HEK293 (cell line): ENCODE data around the gene IQCE.

ENCODE experiments used
- CTCF ChIA-PET: fragments of 350-600 bp; formaldehyde crosslinking; extraction: SDS; loops from one replicate; lab custom pipeline; 2021; ENCODE audit warnings: antibody characterized with exemption; lab: Yijun Ruan, JAX
- POLR2A ChIA-PET: fragments of 300-600 bp; formaldehyde crosslinking; extraction: SDS; loops from one replicate; lab custom pipeline; 2020; ENCODE audit warnings: antibody characterized with exemption, inconsistent platforms; lab: Yijun Ruan, JAX
- H3K27ac ChIP-seq: fragments of 200-500 bp; sonication (Bioruptor generic); 2 replicates; pipeline ENCODE4 v1.5.1; 2014; ENCODE audit warnings: low read depth, low read length, control low read depth, inconsistent platforms; ENCODE audit errors: extremely low read depth
- H3K36me3 ChIP-seq, 2 experiments: fragments of 200-500 bp in 1 of 2; sonication (Bioruptor generic) in 1 of 2; 1 replicate in 1 of 2; 2 replicates in 1 of 2; pipeline ENCODE4 v1.5.1; 2014 to 2017; ENCODE audit warnings: inconsistent platforms in 2 of 2, low read length in 2 of 2; ENCODE audit not compliant: control insufficient read depth in 2 of 2, insufficient read depth in 1 of 2
- H3K4me1 ChIP-seq: fragments of 200-500 bp; sonication (Bioruptor generic); 2 replicates; pipeline ENCODE4 v1.5.1; 2014; ENCODE audit warnings: mild to moderate bottlenecking, low read length, inconsistent platforms; ENCODE audit not compliant: control insufficient read depth, insufficient read depth
- H3K4me3 ChIP-seq: 2 replicates; pipeline ENCODE4 v1.5.1; 2011; ENCODE audit warnings: low read depth, mild to moderate bottlenecking, control low read depth, low read length, moderate library complexity
- H3K9me3 ChIP-seq: fragments of 200-500 bp; sonication (Bioruptor generic); 2 replicates; pipeline ENCODE4 v1.5.1; 2014; ENCODE audit warnings: low read depth, low read length, inconsistent platforms; ENCODE audit not compliant: control insufficient read depth, insufficient read depth
- CTCF ChIP-seq: fragments of 450-650 bp; formaldehyde crosslinking; IDR thresholded peaks from 2 replicates; pipeline ENCODE4 v1.5.1; 2016; ENCODE audit warnings: missing biosample characterization, missing genetic modification characterization
- FEZF1 ChIP-seq: fragments of 450-650 bp; formaldehyde crosslinking; IDR thresholded peaks from 2 replicates; pipeline ENCODE4 v1.5.1; 2016; ENCODE audit warnings: missing biosample characterization, missing genetic modification characterization
- GFI1B ChIP-seq: fragments of 450-650 bp; formaldehyde crosslinking; IDR thresholded peaks from 2 replicates; pipeline ENCODE4 v1.5.1; 2016; ENCODE audit warnings: missing biosample characterization, missing genetic modification characterization
- GLI4 ChIP-seq: fragments of 450-650 bp; formaldehyde crosslinking; IDR thresholded peaks from 2 replicates; pipeline ENCODE4 v1.5.1; 2016; ENCODE audit warnings: missing biosample characterization, missing genetic modification characterization
- KLF1 ChIP-seq: fragments of 450-650 bp; formaldehyde crosslinking; IDR thresholded peaks from 2 replicates; pipeline ENCODE4 v1.5.1; 2016; ENCODE audit warnings: missing biosample characterization, missing genetic modification characterization
- SP7 ChIP-seq: fragments of 450-650 bp; formaldehyde crosslinking; IDR thresholded peaks from 2 replicates; pipeline ENCODE4 v1.5.1; 2016; ENCODE audit warnings: missing biosample characterization, missing genetic modification characterization
- ZBTB8A ChIP-seq: fragments of 450-650 bp; formaldehyde crosslinking; IDR thresholded peaks from 2 replicates; pipeline ENCODE4 v1.5.1; 2016; ENCODE audit warnings: missing biosample characterization, missing genetic modification characterization
- ZFP37 ChIP-seq: fragments of 450-650 bp; formaldehyde crosslinking; IDR thresholded peaks from 2 replicates; pipeline ENCODE4 v1.5.1; 2016; ENCODE audit warnings: missing biosample characterization, missing genetic modification characterization
- ZFP69B ChIP-seq: fragments of 450-650 bp; formaldehyde crosslinking; IDR thresholded peaks from 2 replicates; pipeline ENCODE4 v1.5.1; 2016; ENCODE audit warnings: missing biosample characterization, missing genetic modification characterization
- ZNF121 ChIP-seq: fragments of 450-650 bp; formaldehyde crosslinking; IDR thresholded peaks from 2 replicates; pipeline ENCODE4 v1.5.1; 2016; ENCODE audit warnings: missing biosample characterization, missing genetic modification characterization
- ZNF157 ChIP-seq: fragments of 450-650 bp; formaldehyde crosslinking; IDR thresholded peaks from 2 replicates; pipeline ENCODE4 v1.5.1; 2016; ENCODE audit warnings: missing biosample characterization, missing genetic modification characterization
- ZNF239 ChIP-seq: fragments of 450-650 bp; formaldehyde crosslinking; IDR thresholded peaks from 2 replicates; pipeline ENCODE4 v1.5.1; 2016; ENCODE audit warnings: missing biosample characterization, missing genetic modification characterization
- ZNF266 ChIP-seq: fragments of 450-650 bp; formaldehyde crosslinking; IDR thresholded peaks from 2 replicates; pipeline ENCODE4 v1.5.1; 2016; ENCODE audit warnings: missing biosample characterization, missing genetic modification characterization, low read depth
- ZNF274 ChIP-seq, 2 experiments: fragments of 200-500 bp in 1 of 2; fragments of 450-650 bp in 1 of 2; sonication (Bioruptor generic) in 1 of 2; formaldehyde crosslinking in 1 of 2; IDR thresholded peaks; 2 replicates each; pipeline versions ENCODE4 v1.5.1 to v1.6.1; 2014 to 2016; ENCODE audit warnings: borderline replicate concordance in 1 of 2, inconsistent platforms in 1 of 2, low read length in 1 of 2, missing biosample characterization in 1 of 2, missing genetic modification characterization in 1 of 2
- ZNF280D ChIP-seq: fragments of 450-650 bp; formaldehyde crosslinking; IDR thresholded peaks from 2 replicates; pipeline ENCODE4 v1.5.1; 2016; ENCODE audit warnings: missing biosample characterization, missing genetic modification characterization
- ZNF335 ChIP-seq: fragments of 450-650 bp; formaldehyde crosslinking; conservative IDR thresholded peaks from 2 replicates; pipeline ENCODE4 v1.5.1; 2016; ENCODE audit warnings: missing biosample characterization, missing genetic modification characterization
- ZNF350 ChIP-seq: fragments of 450-650 bp; formaldehyde crosslinking; IDR thresholded peaks from 2 replicates; pipeline ENCODE4 v1.5.0; 2017; ENCODE audit warnings: missing biosample characterization, mild to moderate bottlenecking, missing genetic modification characterization
- ZNF426 ChIP-seq: fragments of 450-650 bp; formaldehyde crosslinking; IDR thresholded peaks from 2 replicates; pipeline ENCODE4 v1.5.1; 2017; ENCODE audit warnings: missing biosample characterization, missing genetic modification characterization, mild to moderate bottlenecking, inconsistent platforms, moderate library complexity
- ZNF544 ChIP-seq: fragments of 450-650 bp; formaldehyde crosslinking; IDR thresholded peaks from 2 replicates; pipeline ENCODE4 v1.5.0; 2017; ENCODE audit warnings: missing biosample characterization, missing genetic modification characterization
- ZNF555 ChIP-seq: fragments of 450-650 bp; formaldehyde crosslinking; conservative IDR thresholded peaks from 2 replicates; pipeline ENCODE4 v1.5.1; 2017; ENCODE audit warnings: missing biosample characterization, mild to moderate bottlenecking, missing genetic modification characterization, inconsistent platforms
- ZNF585B ChIP-seq: fragments of 450-650 bp; formaldehyde crosslinking; IDR thresholded peaks from 2 replicates; pipeline ENCODE4 v1.5.1; 2016; ENCODE audit warnings: missing biosample characterization, missing genetic modification characterization
- ZNF660 ChIP-seq: fragments of 450-650 bp; IDR thresholded peaks from 2 replicates; pipeline ENCODE4 v1.5.1; 2018; ENCODE audit warnings: missing biosample characterization, mild to moderate bottlenecking, missing genetic modification characterization
- ZSCAN5A ChIP-seq: fragments of 450-650 bp; formaldehyde crosslinking; IDR thresholded peaks from 2 replicates; pipeline ENCODE4 v1.5.1; 2016; ENCODE audit warnings: missing biosample characterization, missing genetic modification characterization
- TF ChIP-seq, protein P1 (sequence below): fragments of 450-650 bp; formaldehyde crosslinking; IDR thresholded peaks from 2 replicates; pipeline ENCODE4 v1.5.1; 2016; ENCODE audit warnings: missing biosample characterization, missing genetic modification characterization
- TF ChIP-seq, protein P2 (sequence below): sonication (generic); formaldehyde crosslinking; IDR thresholded peaks from 2 replicates; pipeline ENCODE4 v1.8.1; 2022; ENCODE audit warnings: mild to moderate bottlenecking, moderate library complexity, missing genetic modification reagents

The IQCE gene

GRCh38 chr7:2652736-2653060 is 93.9 kb downstream of the IQCE start (continued):
- TF ChIP-seq ZNF280D (tag by site-specific recombination) = no peak
- TF ChIP-seq ZNF426 (tag by site-specific recombination) = no peak
- TF ChIP-seq ZNF121 (tag by site-specific recombination) = no peak
- TF ChIP-seq ZNF266 = no peak
- no peak for TF ChIP-seq ZNF335 (tag by site-specific recombination)
- no peak for TF ChIP-seq ZFP69B (tag by site-specific recombination)
- no peak for TF ChIP-seq ZNF274 (IDR thresholded peaks at IDR 0.05; ENCODE audit: low read length)
- TF ChIP-seq ZNF274 (tag by site-specific recombination; IDR thresholded peaks at IDR 0.05; ENCODE audit: borderline replicate concordance) = no peak
- no peak for TF ChIP-seq ZNF544 (tag by site-specific recombination)

- no peaks in the 10 kb centered on the region for H3K4me1 ChIP-seq
- TF ChIP-seq GFI1B (no peak), ZNF121 (tag by site-specific recombination) (peak; percentile 89), ZNF585B (tag by site-specific recombination) (no peak)
- peaks cover 0 to 61% of the 10 kb centered on the region in 2 experiments; a peak in 1 of 3 replicates for H3K36me3 ChIP-seq
- POLR2A ChIA-PET = no interaction called here
- H3K27ac ChIP-seq = no peak overlapping the region
- no peaks in the 10 kb centered on the region for H3K9me3 ChIP-seq
- no peak overlapping the region for H3K4me3 ChIP-seq
- CTCF ChIA-PET = no interaction called here
Measured at GRCh38 chr7:2654059-2654458, 95.3 kb downstream of the IQCE start.

DNA sequence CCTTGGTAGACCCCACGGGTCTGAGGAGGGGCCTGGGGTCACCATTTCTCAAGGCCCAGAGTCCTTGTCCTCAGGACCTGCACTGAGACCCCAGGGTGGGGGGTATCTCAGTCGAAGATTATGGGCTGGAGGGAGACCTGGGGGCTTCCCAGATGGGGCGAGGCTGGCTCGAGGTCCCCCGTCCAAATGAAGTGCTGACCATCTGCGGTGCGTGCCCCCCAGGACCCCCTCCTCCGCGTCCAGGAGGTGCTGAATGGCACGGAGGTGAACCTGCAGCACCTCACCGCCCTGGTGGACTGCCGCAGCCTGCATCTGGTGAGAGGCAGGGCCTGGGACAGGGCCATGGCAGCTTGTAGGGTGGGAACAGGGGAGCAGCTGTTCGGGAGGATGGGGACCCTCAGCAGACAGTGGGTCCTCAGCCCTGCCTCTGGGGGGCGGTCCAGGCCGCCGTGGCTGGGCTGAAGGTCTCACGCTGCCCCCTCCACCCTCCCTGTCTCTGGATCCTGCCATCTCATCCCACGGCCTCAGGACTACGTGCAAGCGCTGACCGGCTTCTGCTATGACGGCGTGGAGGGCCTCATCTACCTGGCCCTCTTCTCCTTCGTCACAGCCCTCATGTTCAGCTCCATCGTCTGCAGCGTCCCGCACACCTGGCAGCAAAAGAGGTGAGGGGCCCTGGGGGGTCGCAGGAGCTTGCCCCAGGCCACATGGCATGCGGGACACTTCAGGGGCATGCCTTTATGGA is 97.3 kb downstream of the IQCE start:
- H3K36me3 ChIP-seq = peaks cover 0 to 52% of the 10 kb centered on the region in 2 experiments; a peak in 1 of 3 replicates
- H3K4me1 ChIP-seq = no peaks in the 10 kb centered on the region
- H3K9me3 ChIP-seq = no peaks in the 10 kb centered on the region
- no peak overlapping the region for H3K27ac ChIP-seq
- POLR2A ChIA-PET = interaction anchor here (0.6 kb wide), 1 partner anchor 10 kb away, joined by 7 read pairs; no protein-coding TSS in a partner anchor
- CTCF ChIA-PET = no interaction called here
- H3K4me3 ChIP-seq = no peak overlapping the region
- TF ChIP-seq, protein P1, sequence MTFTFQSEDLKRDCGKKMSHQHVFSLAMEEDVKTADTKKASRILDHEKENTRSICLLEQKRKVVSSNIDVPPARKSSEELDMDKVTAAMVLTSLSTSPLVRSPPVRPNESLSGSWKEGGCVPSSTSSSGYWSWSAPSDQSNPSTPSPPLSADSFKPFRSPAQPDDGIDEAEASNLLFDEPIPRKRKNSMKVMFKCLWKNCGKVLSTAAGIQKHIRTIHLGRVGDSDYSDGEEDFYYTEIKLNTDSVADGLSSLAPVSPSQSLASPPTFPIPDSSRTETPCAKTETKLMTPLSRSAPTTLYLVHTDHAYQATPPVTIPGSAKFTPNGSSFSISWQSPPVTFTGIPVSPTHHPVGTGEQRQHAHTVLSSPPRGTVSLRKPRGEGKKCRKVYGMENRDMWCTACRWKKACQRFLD (tag by site-specific recombination) = no peak
- TF ChIP-seq SP7 (tag by site-specific recombination) (no peak), ZSCAN5A (tag by site-specific recombination) (no peak), GLI4 (tag by site-specific recombination) (no peak), ZNF660 (no peak), KLF1 (tag by site-specific recombination) (no peak), ZNF239 (tag by site-specific recombination) (no peak), CTCF (no peak), ZFP37 (tag by site-specific recombination) (no peak), ZNF555 (tag by site-specific recombination) (no peak), ZBTB8A (tag by site-specific recombination) (no peak), ZNF350 (no peak), ZNF544 (tag by site-specific recombination) (no peak), FEZF1 (tag by site-specific recombination) (no peak), ZNF157 (tag by site-specific recombination) (no peak)
- TF ChIP-seq, protein P2, sequence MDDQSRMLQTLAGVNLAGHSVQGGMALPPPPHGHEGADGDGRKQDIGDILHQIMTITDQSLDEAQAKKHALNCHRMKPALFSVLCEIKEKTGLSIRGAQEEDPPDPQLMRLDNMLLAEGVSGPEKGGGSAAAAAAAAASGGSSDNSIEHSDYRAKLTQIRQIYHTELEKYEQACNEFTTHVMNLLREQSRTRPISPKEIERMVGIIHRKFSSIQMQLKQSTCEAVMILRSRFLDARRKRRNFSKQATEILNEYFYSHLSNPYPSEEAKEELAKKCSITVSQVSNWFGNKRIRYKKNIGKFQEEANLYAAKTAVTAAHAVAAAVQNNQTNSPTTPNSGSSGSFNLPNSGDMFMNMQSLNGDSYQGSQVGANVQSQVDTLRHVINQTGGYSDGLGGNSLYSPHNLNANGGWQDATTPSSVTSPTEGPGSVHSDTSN (CRISPR knock-in tag) = no peak
